ENCODE results near the gene FOXC1.

FOXC1 gene

DNA sequence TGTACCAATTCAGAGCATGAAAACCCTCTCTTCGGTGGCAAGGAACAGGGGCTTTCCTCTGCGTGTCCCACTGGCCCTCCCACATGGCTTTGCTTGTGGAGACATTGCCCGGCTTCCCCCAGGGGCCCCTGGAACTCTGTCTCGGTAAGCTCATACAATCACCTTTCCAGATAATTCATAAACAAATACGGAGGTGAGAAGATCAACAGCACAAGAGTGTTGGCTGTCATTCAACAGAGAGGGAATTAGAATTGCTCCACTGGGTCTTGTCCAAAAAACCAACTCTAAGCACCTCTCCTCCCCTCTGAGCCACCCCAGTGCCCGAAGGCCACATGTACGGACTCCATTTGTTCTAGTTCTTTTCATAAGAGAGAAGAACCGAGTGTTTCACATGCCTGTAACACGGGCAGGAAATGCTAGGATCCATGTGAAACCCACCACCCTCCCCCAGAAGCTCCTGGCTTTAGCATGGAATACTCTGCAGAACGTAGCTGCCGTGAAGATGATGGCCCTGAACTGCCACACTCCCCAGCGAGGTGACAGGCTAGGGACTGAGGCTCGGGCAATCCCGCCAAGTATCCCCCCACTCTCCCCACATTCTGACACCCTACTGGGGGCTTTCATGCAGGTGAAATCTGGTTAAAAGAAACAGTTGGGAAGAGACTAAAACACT lies 24.6 kb upstream of the FOXC1 start:
- DNase-seq, result no peak

DNA sequence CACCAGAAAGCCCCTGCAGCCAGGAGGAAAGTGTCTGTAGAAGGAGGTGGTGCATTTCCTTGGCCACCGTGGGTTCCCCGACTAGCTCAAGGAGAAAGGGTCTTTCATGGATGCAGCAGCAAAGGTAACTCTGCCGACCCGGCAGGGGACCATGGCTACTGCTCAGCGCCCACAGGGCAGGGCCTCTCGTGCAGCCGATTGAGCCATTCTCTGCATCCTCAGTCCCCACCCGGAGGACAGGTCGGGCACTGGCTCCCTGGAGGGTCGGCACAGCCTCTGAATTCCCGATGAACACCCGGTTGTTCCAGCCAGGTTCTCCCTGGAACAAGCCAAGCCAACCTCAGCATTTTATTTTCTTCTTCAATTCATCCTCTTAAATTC lies 24.1 kb upstream of the FOXC1 start:
- no peak for DNase-seq

DNA sequence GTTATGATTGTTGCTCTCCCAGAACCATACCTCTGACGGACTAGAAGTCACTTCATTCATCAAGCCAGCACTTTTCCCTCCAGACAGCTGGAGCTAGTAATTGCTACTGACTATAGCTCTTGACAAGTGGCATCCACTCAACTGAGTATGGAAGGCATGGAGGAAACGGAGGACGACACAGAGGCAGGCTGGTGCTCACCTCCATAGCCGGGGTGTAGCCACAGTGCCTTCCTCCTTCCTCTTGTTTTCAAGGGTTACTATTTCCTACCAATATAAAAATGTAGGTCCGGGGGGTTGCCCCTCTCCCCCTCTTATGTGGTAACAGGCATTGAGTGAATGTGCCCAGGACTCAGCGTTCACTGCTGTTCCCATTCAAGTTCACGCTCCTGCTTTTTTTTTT lies 23.5 kb upstream of the FOXC1 start:
- DNase-seq, result no peak

DNA sequence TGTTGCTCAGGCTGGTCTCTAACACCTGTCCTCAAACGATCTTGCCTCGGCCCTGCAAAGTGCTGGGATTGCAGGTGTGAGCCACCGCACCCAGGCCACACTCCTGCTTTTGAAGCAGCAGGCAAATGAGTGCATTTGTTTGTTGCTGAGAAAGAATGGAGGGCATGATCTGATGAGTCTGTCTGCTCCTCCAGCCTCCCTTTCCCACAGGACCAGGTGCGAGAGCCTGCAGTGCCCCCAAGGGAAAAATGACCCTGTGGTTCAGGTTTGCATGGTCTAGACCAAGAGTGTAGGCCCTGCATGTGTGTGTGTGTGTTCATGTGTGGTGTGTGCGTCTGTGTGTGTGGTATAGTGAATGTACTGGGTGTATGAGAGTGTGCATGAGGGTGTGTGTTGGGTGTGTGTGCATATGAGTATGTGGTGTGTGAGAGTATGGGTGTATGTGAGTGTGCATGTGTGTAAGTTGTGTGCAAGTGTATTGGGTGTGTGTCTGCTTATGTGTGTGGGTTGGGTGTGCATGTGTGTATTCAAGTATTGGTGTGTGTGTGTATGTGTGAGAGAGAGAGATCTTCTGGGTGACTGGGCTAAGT lies 22.8 kb upstream of the FOXC1 start:
- DNase-seq, result no peak

DNA sequence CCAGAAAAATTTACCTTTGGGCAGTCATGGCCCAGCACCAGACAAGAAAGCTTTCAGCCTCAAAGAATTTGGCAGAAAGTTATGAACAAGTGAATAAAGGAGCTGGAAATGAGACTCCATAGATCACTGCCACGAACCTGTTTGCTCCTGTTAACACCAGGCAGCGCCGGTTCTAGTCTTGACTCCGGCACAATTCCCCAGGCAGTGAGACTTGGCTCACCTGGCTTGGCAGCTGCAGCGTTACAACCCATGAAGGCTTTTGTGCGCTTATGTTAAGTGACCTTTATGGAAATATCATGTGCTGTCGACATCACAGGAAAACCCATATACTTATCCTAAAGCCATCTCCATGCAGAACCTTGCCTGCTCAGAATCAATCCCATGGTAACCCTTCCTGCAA lies 22.2 kb upstream of the FOXC1 start:
- DNase-seq, result no peak

DNA sequence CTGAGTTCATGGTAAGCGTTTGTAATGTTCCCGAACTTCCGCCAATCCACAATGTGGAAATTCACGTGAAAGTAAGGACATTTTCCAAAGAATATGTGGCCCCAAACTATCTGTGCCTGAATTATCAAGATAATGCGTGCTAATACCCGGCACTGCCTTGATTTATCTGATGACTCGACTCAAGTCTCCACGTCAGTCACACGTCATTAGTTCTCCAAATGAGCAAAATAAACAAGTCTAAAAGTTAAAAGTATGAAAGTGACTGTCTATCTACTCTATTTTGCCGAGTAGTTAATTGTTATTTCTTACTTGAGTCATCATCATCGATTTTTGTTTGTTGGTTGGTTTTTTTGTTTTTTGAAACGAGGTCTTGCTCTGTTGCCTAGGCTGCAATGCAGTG lies 21.7 kb upstream of the FOXC1 start:
- DNase-seq, result no peak

DNA sequence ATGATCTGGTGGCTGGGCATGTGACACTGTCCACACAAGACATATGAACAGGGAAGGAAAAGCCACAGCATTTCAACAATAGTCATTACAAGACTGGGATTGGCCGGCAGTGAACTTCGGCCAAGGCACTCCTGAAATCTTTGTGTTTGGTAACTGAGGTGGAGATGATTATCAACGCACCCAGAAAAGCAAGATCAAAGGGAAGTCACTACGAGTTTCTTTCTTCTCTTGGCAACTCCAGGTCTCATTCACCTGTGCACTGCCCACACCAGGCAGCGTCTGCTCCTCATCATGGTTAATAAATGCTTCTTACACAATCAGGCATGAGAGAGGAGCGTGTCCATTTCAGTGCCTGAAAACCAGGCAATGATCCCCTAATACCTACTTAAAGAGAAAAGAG lies 20.5 kb upstream of the FOXC1 start:
- no peak for DNase-seq

DNA sequence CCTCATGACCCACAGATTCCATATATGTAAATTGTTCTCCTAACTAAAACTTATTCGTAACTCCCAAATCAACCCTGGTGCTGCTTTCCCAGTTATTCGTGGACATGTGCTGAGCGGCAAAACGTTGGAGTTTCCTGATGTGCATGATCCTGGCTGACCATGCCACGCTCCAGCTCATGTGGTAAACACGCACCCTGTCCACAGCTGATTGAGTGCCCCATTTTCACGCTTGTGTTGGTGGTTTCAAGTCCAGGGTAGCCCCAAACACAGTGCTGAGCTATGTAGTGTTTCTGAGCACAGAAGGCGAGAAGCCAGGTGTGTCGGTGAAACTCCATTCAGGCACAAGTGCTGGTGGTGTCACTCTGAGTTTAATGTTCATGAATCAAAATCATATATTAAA lies 19.1 kb upstream of the FOXC1 start:
- DNase-seq, result no peak

DNA sequence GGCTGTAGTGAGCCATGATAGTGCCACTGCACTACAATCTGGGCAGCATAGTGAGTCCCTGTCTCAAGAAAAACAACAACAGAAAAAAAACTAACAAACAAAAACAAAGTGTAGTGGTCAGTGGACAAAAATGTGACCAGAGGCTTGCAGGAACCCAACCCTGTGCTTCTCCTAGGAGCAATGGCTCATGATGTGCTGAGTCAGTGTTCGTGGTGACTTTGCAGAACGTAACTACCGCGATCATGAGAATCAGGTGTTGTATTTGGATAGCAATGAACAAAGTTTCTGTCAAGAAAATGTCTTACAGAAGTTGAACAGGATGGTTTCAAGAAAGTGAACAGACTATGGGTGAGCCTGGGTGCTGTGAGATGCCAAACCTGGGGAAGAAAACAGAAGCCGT lies 18.5 kb upstream of the FOXC1 start:
- no peak for DNase-seq

DNA sequence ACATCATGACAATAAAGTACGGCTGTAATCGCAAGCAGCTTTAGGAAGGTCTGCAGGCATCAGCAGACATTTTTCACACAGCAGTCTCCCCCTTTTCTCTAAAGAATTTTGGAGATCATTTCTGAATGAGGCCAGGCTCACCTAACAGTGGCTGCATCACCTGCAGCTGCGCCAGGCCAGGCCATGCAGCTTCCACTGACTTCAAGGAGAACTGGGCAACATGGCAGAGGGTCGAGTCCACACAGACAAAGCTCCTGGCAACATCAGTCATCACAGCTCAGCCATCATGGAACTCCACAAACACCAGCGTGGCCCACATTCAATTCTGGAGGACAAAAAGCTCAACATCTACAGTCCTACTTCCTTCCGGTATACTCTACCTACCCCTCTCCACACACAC lies 17.8 kb upstream of the FOXC1 start:
- no peak for DNase-seq

DNA sequence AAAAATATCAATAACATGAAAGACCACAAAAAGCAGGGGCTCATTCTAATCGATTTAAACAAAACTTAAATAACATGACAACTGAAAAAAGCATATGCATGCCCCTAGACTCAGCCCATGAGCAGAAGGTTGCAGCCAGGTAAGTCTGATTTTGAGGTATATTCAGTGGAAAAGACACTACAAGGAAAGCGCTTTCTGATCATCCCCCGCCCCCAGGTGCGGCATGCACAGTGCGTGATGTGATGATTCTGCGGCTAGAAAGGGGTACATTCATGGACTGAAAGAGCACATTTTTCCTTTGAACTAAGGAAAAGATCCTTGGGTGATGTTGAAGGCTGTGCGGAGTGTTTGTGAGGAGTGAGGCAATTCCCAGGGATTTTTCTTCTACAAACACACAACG lies 16.9 kb upstream of the FOXC1 start:
- DNase-seq, result no peak

DNA sequence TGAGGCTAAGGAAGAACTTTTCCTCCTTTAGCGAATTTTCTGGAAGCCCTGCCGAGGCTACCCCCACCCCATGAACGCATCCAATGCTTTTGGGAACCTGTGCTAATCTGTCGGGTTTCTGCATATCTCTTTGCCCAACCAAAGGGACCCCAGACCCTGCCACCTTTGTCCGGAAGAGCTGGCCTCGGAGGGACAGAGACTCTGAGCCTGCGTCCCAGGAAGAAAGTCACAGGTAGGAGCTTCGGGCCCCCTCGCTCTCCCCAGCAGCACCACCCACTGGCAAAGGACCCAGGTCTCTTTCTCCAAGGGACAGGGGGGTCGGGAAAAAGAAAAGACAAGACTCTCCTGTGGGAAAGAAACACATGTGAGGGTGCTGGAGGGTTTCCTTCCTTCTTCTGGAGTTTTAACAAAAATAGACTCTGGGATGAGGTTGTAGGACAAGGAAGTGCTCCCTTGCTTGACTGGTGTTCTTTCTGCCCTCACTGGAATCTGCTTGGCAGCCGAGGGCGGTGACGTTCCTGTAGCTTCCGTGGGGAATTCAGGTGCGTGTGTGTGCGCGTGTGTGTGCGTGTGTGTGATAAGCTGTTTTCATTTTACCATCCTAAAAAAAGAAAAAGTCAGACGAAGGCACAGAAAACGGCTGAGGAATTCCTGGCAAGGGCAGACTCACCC lies 16.3 kb upstream of the FOXC1 start:
- no peak for DNase-seq

DNA sequence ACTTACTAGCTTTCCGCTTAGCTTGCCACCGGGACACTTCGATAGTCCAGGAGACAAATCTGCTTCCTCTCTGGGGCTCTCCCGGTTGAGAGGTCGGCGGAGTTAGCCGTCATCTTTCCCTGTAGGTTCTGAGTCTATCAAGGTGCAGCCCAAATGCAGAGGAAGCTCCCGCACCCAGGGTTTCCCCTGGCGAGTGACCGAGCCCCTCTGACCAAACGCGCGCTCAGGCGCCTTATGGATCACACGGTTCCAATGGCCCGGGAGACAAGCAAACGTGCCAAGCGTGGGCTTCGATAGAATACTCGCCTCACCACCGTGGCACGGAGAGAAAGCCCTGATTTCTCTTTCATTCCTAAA lies 15.8 kb upstream of the FOXC1 start:
- DNase-seq, result no peak

DNA sequence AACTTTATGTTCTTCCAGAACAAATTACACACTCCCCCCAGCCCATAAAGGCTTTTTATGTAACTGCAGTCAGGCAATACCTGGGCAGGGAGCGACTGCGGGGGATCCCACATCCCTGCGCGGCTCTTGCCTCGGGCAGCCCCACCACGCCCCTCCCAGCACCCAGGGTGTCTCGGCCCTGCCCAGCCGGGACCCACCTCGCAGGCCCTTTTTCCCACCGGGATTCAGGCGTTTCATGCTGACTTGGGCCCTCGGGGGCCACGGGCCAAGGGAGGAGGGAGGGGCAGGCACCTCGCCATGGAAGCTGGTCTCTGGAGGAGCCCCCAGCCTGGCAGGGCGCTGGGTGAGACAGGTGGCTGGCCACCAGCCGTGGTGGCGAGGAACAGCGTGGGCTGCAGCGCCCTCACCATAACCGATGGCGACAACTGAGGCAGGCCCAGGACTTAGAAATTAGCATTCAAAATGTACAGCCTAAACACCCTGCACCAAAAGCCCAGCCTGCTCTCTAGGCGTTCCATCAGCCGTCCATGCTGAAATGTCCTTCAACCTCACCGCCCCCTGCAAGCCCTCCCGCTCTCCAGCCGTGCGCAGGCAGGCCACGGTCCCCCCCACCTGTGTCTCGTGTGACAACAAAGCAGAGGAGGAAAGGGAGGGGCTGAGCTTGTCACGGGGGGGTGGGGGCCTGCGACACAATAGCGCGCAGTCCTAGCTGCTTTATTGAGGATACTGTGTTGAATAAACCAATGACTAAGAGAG lies 15.1 kb upstream of the FOXC1 start:
- no peak for DNase-seq

DNA sequence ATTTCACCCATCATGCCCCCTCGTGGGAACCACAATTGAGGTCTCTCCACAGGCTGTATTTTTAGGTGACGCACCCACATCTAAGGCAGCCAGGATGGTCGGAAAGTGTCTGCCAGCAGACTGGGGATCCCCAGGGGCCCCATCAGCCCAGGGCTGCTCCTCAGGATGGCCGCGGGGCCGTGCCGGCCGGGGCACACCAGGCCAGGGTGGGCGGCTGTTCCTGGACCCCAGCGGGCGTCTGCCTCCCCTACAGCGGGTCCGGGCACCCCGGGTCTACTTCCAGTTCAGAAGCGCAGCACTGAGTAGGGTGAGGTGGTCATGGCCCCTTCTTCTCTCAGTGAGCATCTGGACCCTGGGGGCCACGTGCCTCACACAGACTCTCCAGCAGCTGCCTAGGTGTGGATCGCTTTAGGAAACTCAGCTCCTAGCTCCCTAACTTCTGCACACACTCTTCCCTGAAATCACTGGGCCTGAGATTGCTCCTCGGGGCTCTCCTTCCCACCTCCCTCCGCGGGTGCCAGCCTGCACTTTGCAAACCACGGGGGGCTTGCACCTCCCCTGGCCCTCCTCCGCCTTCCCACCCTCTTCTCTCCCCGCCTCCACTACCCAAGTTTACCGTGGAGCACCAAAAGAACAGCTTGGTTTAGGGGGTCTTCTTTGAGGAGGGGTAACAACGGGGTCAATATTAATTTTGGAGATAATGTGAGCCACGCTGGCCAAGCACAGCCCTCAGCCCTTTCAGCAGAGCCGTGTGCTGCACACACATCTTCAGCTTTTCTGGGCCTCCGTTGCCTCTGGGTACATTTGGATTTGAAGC lies 14.2 kb upstream of the FOXC1 start:
- DNase-seq, result no peak

DNA sequence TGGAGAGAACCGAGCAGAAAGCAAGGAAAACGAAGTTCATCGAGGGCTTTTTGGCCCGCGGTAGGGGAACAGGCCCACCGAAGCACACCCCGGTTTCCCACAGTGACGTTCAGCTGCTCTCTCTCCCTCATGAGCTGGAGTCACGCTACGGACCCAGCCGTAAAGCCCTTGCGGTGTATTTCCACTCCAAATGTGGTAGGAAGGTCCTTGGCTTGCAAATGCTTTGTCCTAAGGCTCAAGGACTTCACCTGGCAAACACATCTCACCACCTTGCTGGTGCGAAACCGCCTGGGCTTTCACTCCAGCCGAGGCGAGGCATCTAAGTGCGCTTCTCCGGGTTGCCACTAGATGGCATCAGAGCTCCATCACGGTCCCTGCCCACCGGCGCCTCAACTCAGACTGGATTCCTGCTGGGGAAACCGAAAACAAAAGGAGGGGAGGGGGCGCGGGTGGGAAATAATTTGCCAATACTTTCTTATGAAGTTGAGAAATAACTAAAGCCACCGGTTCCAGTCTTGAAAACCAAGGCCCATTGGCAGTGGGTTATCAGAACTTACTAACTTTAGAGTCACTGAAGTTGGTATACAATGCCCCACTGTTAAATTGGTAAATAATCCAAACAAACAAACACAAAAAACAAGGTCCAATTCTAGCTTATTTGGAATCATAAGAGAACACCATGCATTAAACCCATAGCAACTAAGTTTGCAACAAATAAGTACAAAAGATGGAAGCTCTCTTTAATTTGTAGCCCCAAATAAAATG lies 13.4 kb upstream of the FOXC1 start:
- peak; percentile 57 for DNase-seq

DNA sequence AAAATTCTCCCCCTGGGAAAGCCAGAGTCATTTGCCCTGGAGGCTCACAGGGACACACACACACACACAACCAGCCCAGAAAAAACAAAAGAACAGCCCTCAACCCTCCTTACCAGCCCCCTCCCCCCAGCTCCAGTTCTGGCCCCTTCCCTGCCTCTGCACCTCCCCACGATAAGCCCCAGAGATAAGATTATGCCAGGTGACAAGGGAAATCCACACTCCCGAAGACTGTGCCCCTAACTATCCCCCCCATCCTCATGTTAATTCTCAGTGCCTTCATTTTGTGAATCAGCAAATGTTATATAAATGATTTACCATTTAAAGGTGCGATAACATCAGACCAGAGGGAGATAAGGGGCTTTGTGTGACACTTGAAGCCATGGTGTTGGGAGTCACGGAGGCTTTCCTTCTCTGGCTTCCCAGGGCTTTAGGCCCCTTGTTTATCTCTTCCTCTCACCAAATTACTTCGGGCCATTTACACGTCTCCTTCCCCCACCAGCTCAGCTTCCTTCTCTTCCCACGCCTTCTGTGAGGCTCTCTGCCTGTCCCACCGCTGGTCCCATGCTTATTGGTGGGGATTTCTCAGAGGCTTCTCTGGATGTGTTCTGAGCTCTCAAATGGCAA lies 12.5 kb upstream of the FOXC1 start:
- no peak for DNase-seq

DNA sequence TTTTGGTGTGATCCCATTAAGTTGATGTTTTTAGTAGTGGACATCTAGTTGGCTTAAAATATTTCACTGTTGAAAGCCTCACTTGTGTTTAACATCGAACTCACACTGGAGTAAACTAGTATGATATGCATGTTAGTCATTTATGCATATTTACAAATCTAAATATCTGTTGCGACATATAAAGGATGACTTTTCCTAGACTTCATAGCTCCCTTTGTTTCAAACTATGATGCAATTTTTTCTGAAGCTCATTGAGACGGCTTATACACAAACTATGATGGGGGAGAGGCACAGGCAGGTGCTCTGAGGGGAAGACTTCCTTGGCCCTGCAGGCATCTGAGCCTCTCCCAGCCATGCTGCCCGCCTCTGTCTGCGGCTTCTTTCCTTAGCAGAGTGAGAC lies 11.8 kb upstream of the FOXC1 start:
- DNase-seq, result peak; percentile 35

DNA sequence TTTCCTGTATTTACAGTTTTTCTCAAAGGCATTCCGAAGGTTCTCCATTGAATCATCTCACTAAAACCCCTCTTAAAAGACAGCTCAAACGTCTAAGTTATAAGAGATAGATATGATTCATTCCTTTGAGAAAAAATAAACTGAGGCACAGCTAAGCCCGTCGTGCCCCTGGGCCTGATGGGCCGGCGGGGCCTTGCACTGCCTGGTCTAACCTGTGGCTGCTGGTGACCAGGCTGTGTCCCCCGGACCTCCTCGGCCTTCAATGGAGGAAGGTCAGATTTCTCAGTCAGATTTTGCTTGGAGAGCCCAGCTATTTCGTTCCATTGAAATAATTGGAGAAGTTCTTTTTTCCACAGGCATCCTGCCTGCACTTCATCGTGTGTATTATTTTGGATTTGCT lies 11.3 kb upstream of the FOXC1 start:
- DNase-seq, result no peak

DNA sequence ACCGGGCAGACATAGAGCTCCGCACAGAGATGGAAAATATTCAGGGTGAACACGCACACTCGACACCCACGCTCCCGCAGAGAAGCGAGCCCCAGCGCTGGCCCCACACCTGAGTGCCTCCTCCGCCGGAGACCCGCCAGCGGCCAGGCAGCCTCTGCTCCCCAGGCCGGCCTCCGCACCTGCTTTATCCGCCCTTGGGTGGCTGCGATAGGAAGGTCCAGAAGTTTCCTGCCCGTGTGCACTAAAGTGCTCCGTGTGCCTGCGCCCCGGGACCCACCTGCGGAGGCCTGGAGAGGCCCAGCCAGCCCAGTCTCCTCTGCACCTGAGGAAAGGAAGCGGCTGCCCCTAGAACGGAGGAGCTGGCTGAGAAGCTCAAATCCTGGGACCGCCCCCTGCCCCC lies 10.8 kb upstream of the FOXC1 start:
- no peak for DNase-seq

DNA sequence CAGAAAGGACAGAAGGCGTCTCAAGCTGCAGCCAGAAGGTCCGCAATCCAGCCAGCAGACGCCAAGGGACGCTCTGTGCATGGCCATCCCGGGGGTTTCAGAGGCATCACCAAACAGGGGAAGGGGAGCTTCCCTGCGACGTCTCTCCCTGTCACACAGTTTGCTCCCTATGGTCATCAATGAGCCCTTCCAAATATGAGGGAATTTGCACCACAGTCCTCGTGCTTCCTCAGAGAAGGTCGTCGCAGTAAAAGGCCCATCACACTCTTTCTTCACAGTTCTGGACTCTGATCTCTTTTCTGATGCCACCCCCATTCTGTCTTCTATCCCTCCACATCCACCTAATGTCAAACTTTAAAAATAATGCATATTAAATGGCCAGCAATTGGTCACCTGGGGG lies 10.2 kb upstream of the FOXC1 start:
- DNase-seq, result no peak
